Cardiac muscle cell (in vitro differentiated cells and primary cell): Measurements from ENCODE around the gene CHD6. TPM values are rescaled to one million over a fixed set of nuclear protein-coding genes. Genes with fewer than 3 reads are reported as not detected.

Source experiments
- DNase-seq, 2 donors: peaks; one replicate each; pipeline versions ENCODE4 v3.0.0 to v3.0.0-alpha.2; 2010 to 2017; ENCODE audit warnings: low read depth in 1 of 2, low spot score in 1 of 2
- H3K27ac ChIP-seq: fragments of 200-600 bp; sonication (generic); 2 replicates; pipeline ENCODE4 v1.5.1; 2016
- H3K27me3 ChIP-seq: fragments of 200-600 bp; sonication (generic); 2 replicates; pipeline ENCODE4 v1.6.0; 2016; ENCODE audit warnings: control low read depth
- H3K36me3 ChIP-seq: fragments of 200-600 bp; sonication (generic); 2 replicates; pipeline ENCODE4 v1.5.1; 2016; ENCODE audit warnings: control low read depth
- H3K4me1 ChIP-seq: fragments of 200-600 bp; sonication (generic); 2 replicates; pipeline ENCODE4 v1.8.1; 2017; ENCODE audit warnings: low read depth, mild to moderate bottlenecking, mixed run types
- H3K4me3 ChIP-seq: fragments of 200-600 bp; sonication (generic); 2 replicates; pipeline ENCODE4 v1.5.1; 2016; ENCODE audit warnings: mild to moderate bottlenecking
- H3K9me3 ChIP-seq: fragments of 200-600 bp; sonication (generic); 2 replicates; pipeline ENCODE4 v1.5.1; 2017; ENCODE audit warnings: low read depth, mild to moderate bottlenecking, control low read depth
- CTCF ChIP-seq: IDR thresholded peaks from 2 replicates; pipeline ENCODE4 v1.5.1; 2012; ENCODE audit warnings: low read depth, mild to moderate bottlenecking, low read length
- polyA plus RNA-seq: library from polyadenylated mRNA; unstranded; fragments of >200 nt; fragmentation: Nextera tagmentation; extraction: Ambion mirVana; gene quantifications from 2 replicates; pipeline ENCODE4 v1.2.1, GENCODE V29; 2016
- total RNA-seq: library from RNA; depleted of rRNA; stranded (reverse); fragments of >200 nt; gene quantifications from 2 replicates; pipeline ENCODE4 v1.2.3, GENCODE V29; 2016

The CHD6 gene
- total and polyA plus RNA-seq, 2 experiments from 2014 or later: 56.3 to 61.9 TPM

- Histone ChIP-seq H3K4me3 (no peak overlapping the region), H3K9me3 (no peaks in the 10 kb centered on the region), H3K27ac (peak overlapping the region; percentile 88), H3K36me3 (no peaks in the 10 kb centered on the region), H3K4me1 (peaks cover 39% of the 10 kb centered on the region), H3K27me3 (no peaks in the 10 kb centered on the region)
- peak in 1 of 2 donors; percentile 9 for DNase-seq
- no peak for TF ChIP-seq CTCF
These were observed 44.2 kb downstream of the CHD6 start for GRCh38 chr20:41573955-41574354.

GRCh38 chr20:41572010-41572572 is 46.1 kb downstream of the CHD6 start:
- Histone ChIP-seq H3K36me3 (no peaks in the 10 kb centered on the region), H3K4me1 (peaks cover 30% of the 10 kb centered on the region), H3K4me3 (no peak overlapping the region), H3K27ac (peak overlapping the region; percentile 23), H3K27me3 (no peaks in the 10 kb centered on the region), H3K9me3 (no peaks in the 10 kb centered on the region)
- peak in 1 of 2 donors; percentile 24 for DNase-seq
- TF ChIP-seq CTCF: peak; percentile 36

- H3K4me3 ChIP-seq: no peak overlapping the region
- H3K36me3 ChIP-seq: no peaks in the 10 kb centered on the region
- TF ChIP-seq CTCF: no peak
- DNase-seq: no peak
- H3K27ac ChIP-seq: peak overlapping the region; percentile 71
- peaks cover 25% of the 10 kb centered on the region for H3K4me1 ChIP-seq
- H3K27me3 ChIP-seq: no peaks in the 10 kb centered on the region
- no peaks in the 10 kb centered on the region for H3K9me3 ChIP-seq
These were observed 47.2 kb downstream of the CHD6 start for GRCh38 chr20:41571006-41571405.

GRCh38 chr20:41570557-41570956 is 47.6 kb downstream of the CHD6 start:
- H3K27ac ChIP-seq: peak overlapping the region; percentile 71
- no peaks in the 10 kb centered on the region for H3K36me3 ChIP-seq
- H3K4me1 ChIP-seq: peaks cover 25% of the 10 kb centered on the region
- no peak for DNase-seq
- no peaks in the 10 kb centered on the region for H3K9me3 ChIP-seq
- no peak for TF ChIP-seq CTCF
- no peak overlapping the region for H3K4me3 ChIP-seq
- no peaks in the 10 kb centered on the region for H3K27me3 ChIP-seq

- Histone ChIP-seq H3K4me1 (peaks cover 11% of the 10 kb centered on the region), H3K27ac (no peak overlapping the region), H3K4me3 (no peak overlapping the region), H3K36me3 (no peaks in the 10 kb centered on the region), H3K27me3 (no peaks in the 10 kb centered on the region), H3K9me3 (no peaks in the 10 kb centered on the region)
- no peak for DNase-seq
- TF ChIP-seq CTCF: no peak
These were observed 50.6 kb downstream of the CHD6 start for GRCh38 chr20:41567615-41568014.
